ENCODE results near the gene PLS3.

Gene PLS3

DNA sequence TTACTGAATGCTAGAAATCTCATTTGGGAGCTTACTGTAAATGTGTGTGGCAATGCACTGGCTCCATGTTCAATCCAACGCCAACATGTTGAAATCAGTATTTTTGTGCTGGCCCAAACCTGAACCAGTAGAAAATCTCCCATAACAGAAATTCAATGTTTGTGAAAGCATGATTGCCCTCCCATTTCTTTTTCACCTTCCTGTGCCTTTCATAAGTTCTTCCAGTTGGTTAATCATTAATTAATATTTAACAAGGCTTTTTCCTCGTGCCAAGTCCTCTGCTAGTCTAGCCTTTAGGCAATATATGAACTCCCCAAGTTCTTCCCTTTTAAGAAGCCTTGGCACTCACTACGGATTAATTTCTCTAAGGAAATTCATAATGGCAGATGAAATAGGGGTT, 1.3 kb upstream of the PLS3 start:
- no peak for TF ChIP-seq POLR2A (IDR thresholded peaks at IDR 0.05; ENCODE audit: low read length)
- TF ChIP-seq GATA1 (IDR thresholded peaks at IDR 0.05; ENCODE audit: low read depth, low read length) = no peak
- no peak for DNase-seq

DNA sequence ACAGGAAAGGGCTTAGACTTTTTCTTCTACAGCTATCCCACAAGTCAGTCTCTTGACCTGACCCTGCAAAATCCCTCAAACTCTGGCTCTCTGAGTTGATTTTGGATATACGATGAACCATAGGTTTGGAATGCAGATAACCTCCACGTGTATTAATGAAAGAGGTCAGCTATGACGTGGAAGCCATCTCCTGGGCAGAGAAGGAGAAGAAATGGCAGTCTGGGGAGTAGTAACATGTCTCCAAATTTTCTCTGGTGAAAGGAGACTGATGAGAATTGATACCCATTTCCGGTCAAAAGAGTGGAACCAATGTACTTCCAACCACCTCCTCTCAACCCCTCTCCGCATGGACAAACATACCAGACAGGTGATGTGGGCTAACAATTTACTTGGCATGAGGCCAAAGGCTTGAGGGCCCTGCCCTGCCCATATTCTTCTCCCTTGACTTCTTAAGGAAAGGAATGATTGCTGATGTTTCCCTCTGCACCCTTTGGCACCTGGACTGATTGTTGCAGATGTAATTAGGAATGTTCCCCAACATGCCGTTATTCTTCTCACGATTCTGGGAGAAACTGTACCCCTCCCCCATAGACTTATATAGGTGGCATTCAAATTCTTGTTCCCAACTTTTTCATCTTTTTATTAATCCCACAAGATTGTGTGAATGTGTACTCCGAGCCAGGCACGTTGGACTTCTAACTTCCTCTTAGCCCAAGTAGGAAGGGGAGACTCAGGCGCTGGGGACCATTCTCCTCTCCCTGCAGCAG, 580 bp upstream of the PLS3 start:
- no peak for TF ChIP-seq GATA1 (IDR thresholded peaks at IDR 0.05; ENCODE audit: low read depth, low read length)
- no peak for TF ChIP-seq POLR2A (IDR thresholded peaks at IDR 0.05; ENCODE audit: low read length)
- DNase-seq = no peak

DNA sequence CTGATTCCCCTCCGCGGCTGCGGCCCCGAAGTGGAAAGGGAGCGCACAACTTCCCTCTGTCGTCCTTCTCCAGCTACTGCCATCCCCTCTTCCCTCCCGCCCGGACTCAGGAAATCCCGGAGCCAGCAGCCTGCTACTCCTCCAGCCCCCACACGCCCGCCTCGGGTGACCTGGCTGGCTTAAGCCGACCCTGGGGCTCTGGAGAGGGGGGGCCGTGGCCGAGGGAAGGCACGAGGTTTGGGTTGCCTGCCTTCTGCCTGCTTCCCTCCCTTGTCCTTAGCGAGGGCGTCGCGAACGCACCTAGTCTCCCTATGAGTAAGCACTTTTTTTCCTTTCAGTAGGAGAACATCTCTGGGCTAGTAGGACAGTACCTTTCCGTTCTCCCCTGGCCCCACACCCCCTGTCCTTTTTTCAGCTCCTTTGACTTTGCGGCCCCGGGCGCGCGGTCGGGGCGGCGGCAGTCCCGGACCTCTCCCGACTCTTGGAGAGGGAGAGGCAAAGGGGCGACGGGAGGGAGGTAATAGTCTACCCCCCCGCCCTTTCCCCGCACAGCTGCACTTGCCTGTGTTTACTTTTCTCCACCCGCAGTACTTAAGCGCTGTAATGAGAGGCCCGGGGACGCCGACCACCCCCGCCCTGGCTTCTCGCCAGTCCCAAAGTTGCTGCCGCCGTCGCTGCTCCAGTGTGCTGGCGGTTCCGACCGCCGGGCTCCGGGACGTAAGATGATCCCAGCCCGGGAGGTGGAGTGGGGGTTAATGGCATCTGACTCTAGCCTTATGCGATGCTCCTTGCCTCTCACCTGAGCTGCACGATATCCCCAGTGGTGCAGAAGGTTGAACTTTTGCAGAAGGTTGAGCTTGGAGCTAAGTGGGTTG, 868 bp downstream of the PLS3 start:
- DNase-seq = no peak
- TF ChIP-seq GATA1 (IDR thresholded peaks at IDR 0.05; ENCODE audit: low read depth, low read length) (no peak), POLR2A (IDR thresholded peaks at IDR 0.05; ENCODE audit: low read length) (no peak)

DNA sequence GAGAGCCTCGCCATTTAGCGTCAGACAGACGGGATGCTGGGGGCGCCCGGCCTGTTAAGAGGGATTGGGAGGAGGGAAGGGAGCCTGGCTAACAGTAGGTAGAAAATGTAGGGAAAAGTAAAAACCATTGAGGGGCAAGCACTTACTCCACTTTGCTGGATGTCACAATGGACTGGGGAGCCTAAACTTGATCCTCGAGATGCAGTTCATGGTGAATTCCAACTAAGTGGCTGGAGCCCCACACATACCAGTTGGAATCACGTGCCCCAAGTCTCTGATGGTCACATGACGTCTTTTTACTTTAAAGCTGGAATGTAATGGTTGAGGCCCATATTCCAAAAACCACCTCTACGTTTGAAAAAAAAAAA, 1.5 kb downstream of the PLS3 start:
- no peak for TF ChIP-seq POLR2A (IDR thresholded peaks at IDR 0.05; ENCODE audit: low read length)
- no peak for TF ChIP-seq GATA1 (IDR thresholded peaks at IDR 0.05; ENCODE audit: low read depth, low read length)
- no peak for DNase-seq

DNA sequence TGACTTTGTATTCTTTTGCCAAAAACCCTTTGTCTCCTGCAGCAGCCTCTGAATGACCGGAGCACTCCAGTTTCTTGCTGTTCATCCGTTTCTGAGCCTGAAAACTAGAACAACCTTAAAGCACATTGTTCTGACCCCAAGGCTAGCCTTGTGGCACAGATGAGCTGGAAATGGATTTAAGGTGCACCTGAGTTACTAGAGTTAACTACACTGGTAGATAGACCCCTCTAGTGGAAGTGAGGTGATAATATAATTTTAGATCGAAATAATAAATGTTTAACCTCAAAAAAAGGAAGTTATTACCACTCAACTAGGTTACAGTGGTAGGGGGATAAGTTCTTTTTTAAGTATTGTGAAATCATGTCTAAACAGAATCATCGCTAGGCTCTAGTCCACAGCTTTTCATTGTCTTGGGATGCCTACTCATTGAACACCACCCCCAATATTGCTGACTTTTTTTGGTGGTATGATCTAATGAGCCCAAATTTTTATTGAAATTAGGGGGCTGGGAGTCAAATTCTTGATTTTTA, 2.7 kb downstream of the PLS3 start:
- no peak for DNase-seq
- TF ChIP-seq POLR2A (IDR thresholded peaks at IDR 0.05; ENCODE audit: low read length) (no peak), GATA1 (IDR thresholded peaks at IDR 0.05; ENCODE audit: low read depth, low read length) (no peak)

DNA sequence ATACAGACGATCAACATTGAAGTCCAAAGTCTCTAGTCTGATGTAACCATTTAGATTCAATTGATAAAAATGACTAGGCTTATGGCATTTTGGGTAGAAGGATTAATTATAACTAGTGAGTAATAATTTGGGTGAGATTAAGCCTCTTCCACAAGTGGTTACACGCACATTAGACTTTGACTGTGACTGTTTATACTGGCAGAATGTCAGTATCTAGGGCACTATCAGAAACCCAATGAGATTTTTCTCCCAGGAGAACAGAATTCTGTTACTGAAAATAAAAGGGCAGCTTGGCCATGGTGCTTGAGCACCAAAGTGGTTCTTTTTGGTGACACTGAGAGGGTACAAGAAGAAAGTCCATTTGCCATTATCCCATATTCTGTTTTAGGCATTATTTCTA, 3.3 kb downstream of the PLS3 start:
- DNase-seq = no peak
- TF ChIP-seq GATA1 (IDR thresholded peaks at IDR 0.05; ENCODE audit: low read depth, low read length) (no peak), POLR2A (IDR thresholded peaks at IDR 0.05; ENCODE audit: low read length) (no peak)

DNA sequence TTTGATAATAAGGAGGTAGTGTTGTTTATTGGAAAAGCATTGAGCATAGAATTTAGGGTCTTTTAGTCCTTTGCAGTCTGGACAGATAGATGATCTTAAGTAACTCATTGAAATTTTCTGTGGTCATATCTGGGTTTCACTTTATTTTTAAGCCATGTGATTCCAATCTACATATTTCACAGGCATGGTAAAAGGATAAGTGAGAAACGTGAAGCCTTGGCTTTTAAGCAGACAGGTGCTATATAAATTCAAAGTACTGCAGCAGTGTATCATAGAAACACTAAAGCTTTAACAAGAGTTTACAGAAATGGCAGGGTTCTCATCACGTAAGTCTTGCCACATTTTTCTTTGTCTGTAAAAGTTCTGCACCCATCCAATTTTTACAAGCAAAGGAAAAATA, 4.9 kb downstream of the PLS3 start:
- DNase-seq = no peak
- TF ChIP-seq POLR2A (IDR thresholded peaks at IDR 0.05; ENCODE audit: low read length) = no peak

DNA sequence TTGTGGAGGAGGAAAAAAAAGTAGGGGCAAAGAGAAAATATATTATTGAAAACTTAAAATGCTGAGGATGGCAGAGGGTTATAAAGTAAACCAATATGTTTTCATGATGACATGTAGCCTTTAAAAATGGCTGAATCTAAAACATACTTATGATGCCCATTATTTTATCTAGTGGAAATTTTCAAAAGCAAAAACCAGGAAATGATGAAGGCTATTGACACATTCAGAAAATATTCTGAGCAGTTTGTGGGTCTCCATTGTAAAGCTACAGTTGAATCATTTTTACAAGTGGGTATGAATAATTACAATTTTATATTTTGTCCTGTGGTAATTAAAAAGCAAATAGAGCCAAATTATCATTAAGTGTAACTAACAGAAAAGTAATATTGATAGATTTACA, 10.7 kb downstream of the PLS3 start:
- DNase-seq = no peak

DNA sequence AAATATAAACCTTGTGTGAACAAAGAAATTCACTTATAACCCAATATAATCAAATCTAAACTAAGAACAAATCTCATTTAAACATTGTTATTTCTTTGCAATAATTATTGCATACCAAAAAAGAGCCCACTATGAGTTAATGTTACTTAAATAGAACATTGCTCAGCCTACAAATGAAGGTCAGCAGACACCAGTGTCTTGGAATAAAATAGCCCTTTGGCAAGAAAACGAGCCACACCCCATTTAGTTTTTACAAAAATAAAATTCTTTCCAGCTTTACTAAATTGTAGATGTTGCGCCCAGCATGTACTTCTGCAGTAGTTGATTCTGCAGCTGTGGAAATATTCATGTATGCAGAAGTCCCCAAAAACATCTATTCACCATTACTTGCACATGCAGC, 12.2 kb downstream of the PLS3 start:
- TF ChIP-seq GATA1 (IDR thresholded peaks at IDR 0.05; ENCODE audit: low read depth, low read length) (no peak), POLR2A (IDR thresholded peaks at IDR 0.05; ENCODE audit: low read length) (no peak)
- DNase-seq = no peak

More for the DNA sequence above, 10.7 kb downstream of the PLS3 start:
- TF ChIP-seq POLR2A (IDR thresholded peaks at IDR 0.05; ENCODE audit: low read length) (no peak), GATA1 (IDR thresholded peaks at IDR 0.05; ENCODE audit: low read depth, low read length) (no peak)

DNA sequence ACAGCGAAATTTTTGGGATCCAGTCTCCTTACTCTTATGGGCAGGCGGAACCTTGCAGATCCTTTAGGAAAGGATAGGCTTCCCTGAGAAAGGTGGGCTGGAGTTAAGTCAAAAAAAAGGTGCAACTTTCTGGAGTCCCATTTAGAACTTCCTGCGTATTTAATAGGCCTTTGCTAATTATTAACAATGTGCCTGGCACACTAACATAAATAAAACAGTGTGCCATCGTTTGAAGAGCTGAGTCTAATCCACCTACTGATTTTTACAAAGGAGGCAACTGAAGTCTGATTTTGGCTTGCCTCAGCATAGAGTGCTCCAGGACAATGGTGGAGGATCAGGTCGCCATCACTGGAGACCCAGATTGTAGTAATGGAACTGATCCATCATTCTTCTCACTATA, 15.7 kb downstream of the PLS3 start:
- DNase-seq = no peak

DNA sequence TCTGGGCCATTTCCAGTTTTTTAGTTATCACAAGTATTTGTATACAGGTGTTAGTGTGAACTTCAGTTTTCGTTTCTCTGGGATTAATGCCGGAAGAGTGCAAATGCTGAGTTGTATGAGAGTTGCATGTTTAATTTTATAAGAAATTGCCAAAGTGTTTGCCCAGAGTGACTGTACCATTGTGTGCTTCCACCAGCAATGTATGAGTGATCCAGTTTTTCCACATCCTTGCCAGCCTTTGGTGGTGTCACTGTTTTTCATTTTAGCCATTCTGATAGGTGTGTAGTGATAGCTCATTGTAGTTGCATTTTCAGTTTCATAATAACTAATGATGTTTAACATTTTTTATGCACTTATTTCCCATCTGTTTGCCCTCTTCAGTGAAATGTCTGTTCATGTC, 18.4 kb downstream of the PLS3 start:
- DNase-seq = no peak
- TF ChIP-seq GATA1 (IDR thresholded peaks at IDR 0.05; ENCODE audit: low read depth, low read length) (no peak), POLR2A (IDR thresholded peaks at IDR 0.05; ENCODE audit: low read length) (no peak)

More for the DNA sequence above, 15.7 kb downstream of the PLS3 start:
- TF ChIP-seq GATA1 (IDR thresholded peaks at IDR 0.05; ENCODE audit: low read depth, low read length) (no peak), POLR2A (IDR thresholded peaks at IDR 0.05; ENCODE audit: low read length) (no peak)

DNA sequence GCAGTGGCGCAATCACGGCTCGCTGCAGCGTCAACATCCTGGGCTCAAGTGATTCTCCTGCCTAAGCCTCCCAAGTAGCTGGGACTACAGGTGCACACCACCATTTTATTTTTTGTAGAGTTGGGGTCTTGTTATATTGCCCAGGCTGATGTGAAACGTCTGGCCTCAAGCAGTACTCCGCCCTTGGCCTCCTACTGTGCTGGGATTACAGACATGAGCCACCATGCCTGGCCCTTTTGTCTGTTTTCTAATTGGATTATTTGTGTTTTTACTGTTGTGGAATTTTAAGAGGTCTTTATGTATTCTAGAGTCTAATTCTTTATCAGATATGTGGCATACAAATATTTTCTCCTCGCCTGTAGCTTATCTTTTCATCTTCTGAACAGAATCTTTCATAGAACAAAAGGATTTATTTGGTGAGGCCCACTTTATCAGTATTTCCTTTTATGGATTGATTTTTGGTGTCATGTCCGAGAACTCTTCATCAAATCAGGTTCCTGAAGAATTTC, 18.9 kb downstream of the PLS3 start:
- DNase-seq = no peak
- TF ChIP-seq GATA1 (IDR thresholded peaks at IDR 0.05; ENCODE audit: low read depth, low read length) = no peak
- TF ChIP-seq POLR2A (IDR thresholded peaks at IDR 0.05; ENCODE audit: low read length) = no peak

DNA sequence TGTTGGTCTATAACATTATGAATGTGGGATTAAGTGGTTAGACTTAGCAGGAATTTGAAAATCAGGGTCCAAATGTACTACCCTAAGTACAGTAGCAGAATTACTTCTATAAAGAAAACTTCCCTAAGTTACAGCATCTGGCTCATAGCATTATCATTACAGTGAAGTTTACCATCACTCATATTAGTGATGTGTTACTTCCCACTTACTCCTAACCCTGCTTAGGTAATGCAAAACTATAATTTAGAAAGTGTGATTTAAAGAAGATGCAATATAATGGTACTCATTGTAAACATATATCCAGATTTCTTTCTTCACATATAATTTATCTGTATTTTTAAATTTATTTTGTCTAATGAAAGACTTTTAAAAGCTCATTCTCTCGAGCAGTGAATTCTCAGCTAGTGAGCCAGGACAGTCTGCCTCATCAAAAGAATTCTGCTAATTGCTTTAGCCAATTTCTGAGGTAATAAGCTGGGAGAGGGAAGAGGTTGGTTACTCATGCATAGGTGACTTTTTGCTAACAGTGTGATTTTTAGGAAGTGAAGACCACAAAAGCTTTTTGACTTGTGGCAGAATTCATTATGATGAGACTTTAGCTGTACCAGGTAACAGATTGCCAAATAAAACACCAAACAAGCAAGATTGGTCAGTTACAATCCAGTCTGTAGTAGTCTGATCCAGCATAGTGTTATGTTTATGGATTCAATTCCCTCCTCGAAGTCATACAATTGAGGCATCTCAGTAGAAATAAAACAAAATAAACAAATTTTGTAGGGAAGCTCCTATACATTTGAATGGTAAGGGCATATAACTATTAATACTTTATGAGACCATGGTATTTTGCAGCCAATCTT, 21.0 kb downstream of the PLS3 start:
- TF ChIP-seq POLR2A (IDR thresholded peaks at IDR 0.05; ENCODE audit: low read length) (no peak), GATA1 (IDR thresholded peaks at IDR 0.05; ENCODE audit: low read depth, low read length) (no peak)
- no peak for DNase-seq

Measured in erythroblast (primary cell).